H9 (cell line): Measurements from ENCODE around the gene XYLB. TPM values are rescaled to one million over a fixed set of nuclear protein-coding genes. Genes with fewer than 3 reads are reported as not detected.

Source experiments
- DNase-seq: peaks from one replicate; pipeline ENCODE4 v3.0.0-alpha.2; 2017
- H2AFZ ChIP-seq: one replicate; pipeline ENCODE4 v1.6.1; 2013; ENCODE audit warnings: mild to moderate bottlenecking, low read length, control low read depth, moderate library complexity
- H2AK5ac ChIP-seq: 2 replicates; pipeline ENCODE4 v1.6.1; 2013; ENCODE audit warnings: low read length, control low read depth, mixed read lengths; ENCODE audit not compliant: insufficient read length
- H2BK120ac ChIP-seq: one replicate; pipeline ENCODE4 v1.6.1; 2013; ENCODE audit warnings: low read depth, mild to moderate bottlenecking, low read length, control low read depth, inconsistent platforms; ENCODE audit not compliant: poor library complexity, severe bottlenecking
- H2BK12ac ChIP-seq: 2 replicates; pipeline ENCODE4 v1.6.1; 2013; ENCODE audit warnings: low read length, control low read depth, mixed read lengths, low read depth; ENCODE audit not compliant: insufficient read length
- H2BK15ac ChIP-seq: 2 replicates; pipeline ENCODE4 v1.6.1; 2013; ENCODE audit warnings: low read depth, low read length, control low read depth
- H2BK20ac ChIP-seq: one replicate; pipeline ENCODE4 v1.6.1; 2013; ENCODE audit warnings: low read depth, mild to moderate bottlenecking, low read length, control low read depth, inconsistent platforms; ENCODE audit not compliant: poor library complexity, severe bottlenecking
- H2BK5ac ChIP-seq: 2 replicates; pipeline ENCODE4 v1.6.1; 2013; ENCODE audit warnings: low read length, control low read depth, mixed read lengths; ENCODE audit not compliant: insufficient read length
- H3K14ac ChIP-seq: 2 replicates; pipeline ENCODE4 v1.6.1; 2013; ENCODE audit warnings: low read length, control low read depth; ENCODE audit not compliant: insufficient read depth
- H3K18ac ChIP-seq: 2 replicates; pipeline ENCODE4 v1.6.1; 2013; ENCODE audit warnings: low read depth, mild to moderate bottlenecking, mixed read lengths, low read length, control low read depth; ENCODE audit not compliant: insufficient read length
- H3K23ac ChIP-seq: 2 replicates; pipeline ENCODE4 v1.6.1; 2013; ENCODE audit warnings: low read length, control low read depth, mixed read lengths, low read depth; ENCODE audit not compliant: insufficient read length
- H3K23me2 ChIP-seq: 2 replicates; pipeline ENCODE4 v1.6.1; 2013; ENCODE audit warnings: low read depth, mild to moderate bottlenecking, mixed read lengths, low read length, control low read depth; ENCODE audit not compliant: insufficient read length, poor library complexity, severe bottlenecking
- H3K27ac ChIP-seq: 2 replicates; pipeline ENCODE4 v1.5.1; 2013; ENCODE audit warnings: low read length, control low read depth, mixed read lengths, low read depth; ENCODE audit not compliant: insufficient read length
- H3K27me3 ChIP-seq: 2 replicates; pipeline ENCODE4 v1.6.1; 2013; ENCODE audit warnings: low read length, control low read depth, inconsistent platforms; ENCODE audit not compliant: insufficient read depth
- H3K4ac ChIP-seq: 2 replicates; pipeline ENCODE4 v1.6.1; 2013; ENCODE audit warnings: low read depth, mild to moderate bottlenecking, control low read depth, inconsistent platforms, low read length, moderate library complexity
- H3K4me1 ChIP-seq: 2 replicates; pipeline ENCODE4 v1.6.1; 2013; ENCODE audit warnings: low read length, control low read depth, inconsistent platforms; ENCODE audit not compliant: insufficient read depth
- H3K4me2 ChIP-seq: 2 replicates; pipeline ENCODE4 v1.6.1; 2013; ENCODE audit warnings: low read length, control low read depth, mixed read lengths; ENCODE audit not compliant: insufficient read length, insufficient read depth
- H3K56ac ChIP-seq: 2 replicates; pipeline ENCODE4 v1.6.1; 2013; ENCODE audit warnings: low read depth, mild to moderate bottlenecking, mixed read lengths, low read length, control low read depth; ENCODE audit not compliant: insufficient read length
- H3K79me1 ChIP-seq: 2 replicates; pipeline ENCODE4 v1.6.1; 2013; ENCODE audit warnings: low read depth, mild to moderate bottlenecking, moderate library complexity, low read length, control low read depth, inconsistent platforms; ENCODE audit not compliant: insufficient read depth, poor library complexity, severe bottlenecking
- H3K79me2 ChIP-seq: 2 replicates; pipeline ENCODE4 v1.6.1; 2013; ENCODE audit warnings: low read length, control low read depth, inconsistent platforms; ENCODE audit not compliant: insufficient read depth
- H3K9ac ChIP-seq: 2 replicates; pipeline ENCODE4 v1.6.1; 2013; ENCODE audit warnings: low read length, control low read depth, mixed read lengths; ENCODE audit not compliant: insufficient read length; ENCODE audit errors: extremely low read depth
- H3K9me3 ChIP-seq: one replicate; pipeline ENCODE4 v1.6.1; 2013; ENCODE audit warnings: low read depth, low read length, inconsistent platforms; ENCODE audit not compliant: control insufficient read depth
- H3T11ph ChIP-seq: one replicate; pipeline ENCODE4 v1.6.1; 2013; ENCODE audit warnings: mild to moderate bottlenecking, low read length, control low read depth, inconsistent platforms
- H4K20me1 ChIP-seq: one replicate; pipeline ENCODE4 v1.6.1; 2013; ENCODE audit not compliant: control insufficient read depth, insufficient read length, insufficient read depth
- H4K5ac ChIP-seq: 2 replicates; pipeline ENCODE4 v1.6.1; 2013; ENCODE audit warnings: low read depth, mild to moderate bottlenecking, mixed read lengths, low read length, control low read depth; ENCODE audit not compliant: insufficient read length
- H4K8ac ChIP-seq: replicated peaks from 2 replicates; pipeline ENCODE4 v1.6.1; 2013; ENCODE audit warnings: low read length, control low read depth, mixed read lengths, low read depth; ENCODE audit not compliant: insufficient read length
- H4K91ac ChIP-seq: 2 replicates; pipeline ENCODE4 v1.6.1; 2013; ENCODE audit warnings: low read depth, mild to moderate bottlenecking, moderate library complexity, mixed read lengths, low read length, control low read depth; ENCODE audit not compliant: insufficient read length
- H3K27ac Mint-ChIP-seq, 3 experiments: 2 replicates in 2 of 3; 3 replicates in 1 of 3; pipeline ENCODE4 v1.8.0; 2020 to 2021; ENCODE audit warnings: mixed read lengths in 3 of 3, mild to moderate bottlenecking in 1 of 3, moderate library complexity in 1 of 3
- H3K27me3 Mint-ChIP-seq: 2 replicates; pipeline ENCODE4 v1.8.0; 2021; ENCODE audit warnings: low read depth, mild to moderate bottlenecking, moderate library complexity, mixed read lengths
- H3K36me3 Mint-ChIP-seq, 3 experiments: 2 replicates in 2 of 3; 3 replicates in 1 of 3; pipeline ENCODE4 v1.8.0; 2020 to 2021; ENCODE audit warnings: low read depth in 3 of 3, mixed read lengths in 3 of 3; ENCODE audit not compliant: insufficient read depth in 1 of 3
- H3K4me1 Mint-ChIP-seq, 2 experiments: 2 replicates each; pipeline ENCODE4 v1.8.0; 2020; ENCODE audit warnings: mixed read lengths in 2 of 2
- H3K4me3 Mint-ChIP-seq, 2 experiments: 2 replicates in 1 of 2; 3 replicates in 1 of 2; pipeline ENCODE4 v1.8.0; 2020 to 2021; ENCODE audit warnings: mild to moderate bottlenecking in 2 of 2, mixed read lengths in 2 of 2, moderate library complexity in 1 of 2
- H3K9me3 Mint-ChIP-seq, 2 experiments: 2 replicates in 1 of 2; 3 replicates in 1 of 2; pipeline ENCODE4 v1.8.0; 2020; ENCODE audit warnings: mild to moderate bottlenecking in 2 of 2, mixed read lengths in 2 of 2, moderate library complexity in 1 of 2
- CTCF ChIP-seq: fragments of 200-600 bp; sonication (generic); conservative IDR thresholded peaks from 3 replicates; pipeline ENCODE4 v1.8.0; 2021; ENCODE audit warnings: antibody characterized with exemption, mild to moderate bottlenecking
- WGBS: extraction: QIAGEN DNeasy Blood & Tissue Kit; methylation state at CpG from one replicate; pipeline ENCODE4 v1.1.7; 2013; ENCODE audit warnings: missing lambda C conversion rate, low lambda C conversion rate, mixed read lengths; ENCODE audit not compliant: insufficient read length; ENCODE audit errors: extremely low coverage; 5-methylcytosine and 5-hydroxymethylcytosine counted together
- total RNA-seq: library from RNA; stranded (reverse); gene quantifications from 2 replicates; pipeline ENCODE4 v1.2.1, GENCODE V29; 2021

XYLB gene
- total RNA-seq, 1 experiment from 2014 or later: 2.6 TPM

DNA sequence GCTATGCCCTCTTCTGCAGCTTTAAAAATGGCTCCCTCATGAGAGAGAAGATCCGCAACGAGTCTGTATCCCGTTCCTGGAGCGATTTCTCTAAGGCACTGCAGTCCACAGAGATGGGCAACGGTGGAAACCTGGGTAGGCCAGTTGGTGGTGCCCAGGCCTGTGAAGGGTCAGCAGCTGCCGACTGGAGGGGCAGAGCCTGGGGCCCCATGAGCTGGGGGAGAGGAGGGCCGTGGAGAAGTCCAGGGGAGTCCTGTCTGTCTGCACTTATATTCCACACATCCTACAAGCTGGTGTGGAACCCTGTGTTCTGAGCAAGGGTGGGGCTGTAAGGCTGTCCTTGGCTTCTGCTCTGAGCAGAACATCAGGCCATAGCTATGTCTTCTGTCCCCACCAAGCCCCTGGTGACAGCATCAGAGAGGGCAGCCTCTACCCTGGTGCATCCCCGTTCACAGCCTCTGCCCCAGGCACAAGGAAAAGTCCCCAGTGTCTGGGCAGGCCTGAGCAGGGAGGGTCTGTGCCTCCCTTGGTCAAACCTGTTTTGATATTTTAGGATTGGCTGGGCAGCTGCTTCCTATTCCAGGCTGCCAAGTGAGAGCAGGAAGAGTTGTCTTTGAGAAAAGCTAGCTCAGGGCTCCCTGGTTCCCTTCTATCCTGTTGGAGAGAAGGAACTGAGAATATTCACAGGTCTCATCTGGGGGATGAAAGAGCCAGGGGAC, 29.7 kb downstream of the XYLB start:
- H2AFZ ChIP-seq: no peak overlapping the region
- WGBS: no CpG with 5 or more reads among the region's 8 CpGs

More for the DNA sequence above, 29.7 kb downstream of the XYLB start:
- Histone ChIP-seq H3K18ac (no peak overlapping the region), H4K8ac (no peak overlapping the region), H3K9ac (no peak overlapping the region), H3K27me3 (no peaks in the 10 kb centered on the region), H2BK120ac (no peak overlapping the region), H2AK5ac (no peak overlapping the region), H2BK15ac (no peak overlapping the region), H3K23me2 (no peaks in the 10 kb centered on the region), H3K14ac (no peak overlapping the region), H4K91ac (no peak overlapping the region), H2BK12ac (no peak overlapping the region), H3K27ac (no peak overlapping the region), H3K4me1 (no peaks in the 10 kb centered on the region), H2BK5ac (no peak overlapping the region), H3K4ac (no peak overlapping the region), H2BK20ac (no peak overlapping the region), H3K9me3 (no peaks in the 10 kb centered on the region), H4K20me1 (no peaks in the 10 kb centered on the region), H4K5ac (no peak overlapping the region), H3K56ac (no peak overlapping the region), H3K79me1 (no peaks in the 10 kb centered on the region), H3T11ph (no peak overlapping the region), H3K23ac (no peak overlapping the region), H3K79me2 (no peaks in the 10 kb centered on the region), H3K4me2 (no peak overlapping the region)
- H3K27me3 Mint-ChIP-seq: no peaks in the 10 kb centered on the region; the same call in 1 of the 2 replicates
- H3K27ac Mint-ChIP-seq: no peak overlapping the region
- H3K9me3 Mint-ChIP-seq: peaks cover 0 to 3% of the 10 kb centered on the region in 2 experiments; a peak in 3 of 5 replicates
- no peak for TF ChIP-seq CTCF
- H3K4me3 Mint-ChIP-seq: no peak overlapping the region
- DNase-seq: no peak
- peaks cover 33 to 51% (median 40%) of the 10 kb centered on the region in 3 experiments for H3K36me3 Mint-ChIP-seq
- H3K4me1 Mint-ChIP-seq: peaks cover 2% of the 10 kb centered on the region in 2 experiments; a peak in 2 of 4 replicates
